CD4-positive, alpha-beta T cell (primary cell): ENCODE results near the gene TTC6. TPM values are rescaled to one million over a fixed set of nuclear protein-coding genes. Genes with fewer than 3 reads are reported as not detected.
"Not testable (repeated sequence)": the region's sequence is repeated elsewhere in the genome, so short reads cannot be mapped to it uniquely, and the experiment has no call there.

ENCODE experiments used
- ATAC-seq: fragments of 200-7000 bp; cut with Tn5 transposase; one replicate; pipeline ENCODE4 v1.10.0; 2022; ENCODE audit warnings: mild to moderate bottlenecking; ENCODE audit not compliant: poor library complexity
- CTCF ChIA-PET: fragments of 350-600 bp; sonication (Branson Sonifier 250); formaldehyde crosslinking; loops from one replicate; lab custom pipeline; 2021; ENCODE audit warnings: antibody characterized with exemption, inconsistent platforms; lab: Charles Lee
- POLR2A ChIA-PET: fragments of 350-600 bp; sonication (Branson Sonifier 250); formaldehyde crosslinking; loops from one replicate; lab custom pipeline; 2021; ENCODE audit warnings: antibody characterized with exemption, inconsistent platforms; lab: Charles Lee
- DNase-seq, 14 experiments: peaks; one replicate each; pipeline ENCODE4 v3.0.0-alpha.2; 2013 to 2020; ENCODE audit warnings: mixed read lengths in 2 of 14
- H3K27ac ChIP-seq, 2 donors: one replicate each; pipeline versions ENCODE4 v1.5.1 to v1.7.0; 2013; ENCODE audit warnings: low read length in 2 of 2, low read depth in 1 of 2, mild to moderate bottlenecking in 1 of 2
- H3K27me3 ChIP-seq, 2 experiments: 1 replicate in 1 of 2; 2 replicates in 1 of 2; pipeline versions ENCODE4 v1.6.1 to v1.7.0; 2013; ENCODE audit warnings: low read length in 2 of 2, control low read depth in 1 of 2, mild to moderate bottlenecking in 1 of 2, moderate library complexity in 1 of 2; ENCODE audit not compliant: insufficient read depth in 2 of 2, control insufficient read depth in 1 of 2
- H3K36me3 ChIP-seq: one replicate; pipeline ENCODE4 v1.6.1; 2013; ENCODE audit warnings: low read length, control low read depth; ENCODE audit not compliant: insufficient read depth
- H3K4me1 ChIP-seq: one replicate; pipeline ENCODE4 v1.6.1; 2013; ENCODE audit warnings: low read length, control low read depth; ENCODE audit not compliant: insufficient read depth
- H3K4me3 ChIP-seq: one replicate; pipeline ENCODE4 v1.5.1; 2013; ENCODE audit warnings: mild to moderate bottlenecking, low read length, moderate library complexity
- H3K9me3 ChIP-seq, 2 experiments: 1 replicate in 1 of 2; 2 replicates in 1 of 2; pipeline versions ENCODE4 v1.6.1 to v1.7.0; 2013; ENCODE audit warnings: low read length in 2 of 2, mild to moderate bottlenecking in 2 of 2, control low read depth in 1 of 2, moderate library complexity in 1 of 2; ENCODE audit not compliant: control insufficient read depth in 1 of 2, insufficient read depth in 1 of 2
- H3K27ac Mint-ChIP-seq: one replicate; pipeline ENCODE4 v1.8.0; 2020; ENCODE audit warnings: mixed read lengths
- H3K27me3 Mint-ChIP-seq: one replicate; pipeline ENCODE4 v1.8.0; 2021; ENCODE audit warnings: mixed read lengths
- H3K36me3 Mint-ChIP-seq: one replicate; pipeline ENCODE4 v1.8.0; 2021; ENCODE audit warnings: low read depth, mixed read lengths
- H3K4me1 Mint-ChIP-seq: one replicate; pipeline ENCODE4 v1.8.0; 2021; ENCODE audit warnings: low read depth, mixed read lengths
- H3K4me3 Mint-ChIP-seq: one replicate; pipeline ENCODE4 v1.8.0; 2020; ENCODE audit warnings: mild to moderate bottlenecking, mixed read lengths
- H3K9me3 Mint-ChIP-seq: one replicate; pipeline ENCODE4 v1.8.0; 2020; ENCODE audit warnings: mixed read lengths
- CTCF ChIP-seq: fragments of 200-600 bp; IDR thresholded peaks from one replicate; pipeline ENCODE4 v1.8.0; 2022; ENCODE audit warnings: antibody characterized with exemption, mild to moderate bottlenecking
- intact Hi-C, 2 experiments: fragments of 100-400 bp; cut with DNase I in 1 of 2; cut with micrococcal nuclease in 1 of 2; formaldehyde crosslinking; loops; one replicate each; pipeline versions ENCODE4 v1.15.1 to v1.9.0; 2023 to 2025; cut with DNase I, micrococcal nuclease
- total RNA-seq, 174 experiments: library from RNA in 2 of 174; stranded (reverse) in 2 of 174; gene quantifications; one replicate each; pipeline ENCODE4 v1.2.3 and lab custom pipeline; 2021 to 2026

Gene TTC6
- total RNA-seq, 2 experiments from 2014 or later = not detected

- Histone ChIP-seq H3K36me3 (no peaks in the 10 kb centered on the region), H3K4me3 (no peak overlapping the region), H3K27ac (no peak overlapping the region), H3K9me3 (no peaks in the 10 kb centered on the region), H3K4me1 (no peaks in the 10 kb centered on the region), H3K27me3 (no peaks in the 10 kb centered on the region)
- no peak for TF ChIP-seq CTCF
- Mint-ChIP-seq H3K9me3 (peaks cover 2% of the 10 kb centered on the region), H3K4me1 (no peaks in the 10 kb centered on the region), H3K4me3 (no peak overlapping the region), H3K27ac (no peak overlapping the region), H3K36me3 (no peaks in the 10 kb centered on the region), H3K27me3 (no peaks in the 10 kb centered on the region)
- ChIA-PET POLR2A (no interaction called here), CTCF (no interaction called here)
- no peak for DNase-seq
- intact Hi-C loops = no loop called here
- no peak for ATAC-seq
Measured at GRCh38 chr14:37550511-37550910, 44.9 kb upstream of the TTC6 start.

GRCh38 chr14:37551119-37551518 is 44.3 kb upstream of the TTC6 start:
- H3K36me3 Mint-ChIP-seq = no peaks in the 10 kb centered on the region
- CTCF ChIA-PET = no interaction called here
- intact Hi-C loops = no loop called here
- Histone ChIP-seq H3K4me3 (no peak overlapping the region), H3K36me3 (no peaks in the 10 kb centered on the region), H3K27ac (no peak overlapping the region), H3K4me1 (no peaks in the 10 kb centered on the region), H3K9me3 (peaks cover 0 to under 1% of the 10 kb centered on the region in 2 experiments), H3K27me3 (no peaks in the 10 kb centered on the region)
- H3K9me3 Mint-ChIP-seq = peaks cover 2% of the 10 kb centered on the region
- TF ChIP-seq CTCF = no peak
- no peaks in the 10 kb centered on the region for H3K4me1 Mint-ChIP-seq
- DNase-seq = no peak
- no peak overlapping the region for H3K27ac Mint-ChIP-seq
- no peaks in the 10 kb centered on the region for H3K27me3 Mint-ChIP-seq
- no peak overlapping the region for H3K4me3 Mint-ChIP-seq
- POLR2A ChIA-PET = no interaction called here
- ATAC-seq = no peak

- DNase-seq (no peak), ATAC-seq (no peak)
- intact Hi-C loops = no loop called here
- Histone ChIP-seq H3K36me3 (no peaks in the 10 kb centered on the region), H3K27ac (no peak overlapping the region), H3K4me3 (no peak overlapping the region), H3K27me3 (no peaks in the 10 kb centered on the region), H3K4me1 (no peaks in the 10 kb centered on the region), H3K9me3 (peaks cover 2 to 3% of the 10 kb centered on the region in 2 experiments)
- no peaks in the 10 kb centered on the region for H3K36me3 Mint-ChIP-seq
- H3K9me3 Mint-ChIP-seq = peaks cover 7% of the 10 kb centered on the region
- H3K27me3 Mint-ChIP-seq = no peaks in the 10 kb centered on the region
- no peak overlapping the region for H3K27ac Mint-ChIP-seq
- CTCF ChIA-PET = no interaction called here
- no peak for TF ChIP-seq CTCF
- POLR2A ChIA-PET = no interaction called here
- H3K4me3 Mint-ChIP-seq = no peak overlapping the region
- H3K4me1 Mint-ChIP-seq = no peaks in the 10 kb centered on the region
Measured at GRCh38 chr14:37553935-37554550, 41.4 kb upstream of the TTC6 start.

- H3K27me3 Mint-ChIP-seq, H3K4me1 Mint-ChIP-seq, intact Hi-C loops, H3K4me1 ChIP-seq, POLR2A ChIA-PET, H3K9me3 ChIP-seq, H3K9me3 Mint-ChIP-seq, H3K4me3 Mint-ChIP-seq, H3K27ac ChIP-seq, H3K27me3 ChIP-seq, CTCF ChIA-PET, H3K36me3 Mint-ChIP-seq, H3K4me3 ChIP-seq, H3K27ac Mint-ChIP-seq, DNase-seq, H3K36me3 ChIP-seq, ATAC-seq: not testable (repeated sequence)
Measured at GRCh38 chr14:37555596-37555995, 39.8 kb upstream of the TTC6 start.
